ENCODE results near the gene CFAP58.

DNA sequence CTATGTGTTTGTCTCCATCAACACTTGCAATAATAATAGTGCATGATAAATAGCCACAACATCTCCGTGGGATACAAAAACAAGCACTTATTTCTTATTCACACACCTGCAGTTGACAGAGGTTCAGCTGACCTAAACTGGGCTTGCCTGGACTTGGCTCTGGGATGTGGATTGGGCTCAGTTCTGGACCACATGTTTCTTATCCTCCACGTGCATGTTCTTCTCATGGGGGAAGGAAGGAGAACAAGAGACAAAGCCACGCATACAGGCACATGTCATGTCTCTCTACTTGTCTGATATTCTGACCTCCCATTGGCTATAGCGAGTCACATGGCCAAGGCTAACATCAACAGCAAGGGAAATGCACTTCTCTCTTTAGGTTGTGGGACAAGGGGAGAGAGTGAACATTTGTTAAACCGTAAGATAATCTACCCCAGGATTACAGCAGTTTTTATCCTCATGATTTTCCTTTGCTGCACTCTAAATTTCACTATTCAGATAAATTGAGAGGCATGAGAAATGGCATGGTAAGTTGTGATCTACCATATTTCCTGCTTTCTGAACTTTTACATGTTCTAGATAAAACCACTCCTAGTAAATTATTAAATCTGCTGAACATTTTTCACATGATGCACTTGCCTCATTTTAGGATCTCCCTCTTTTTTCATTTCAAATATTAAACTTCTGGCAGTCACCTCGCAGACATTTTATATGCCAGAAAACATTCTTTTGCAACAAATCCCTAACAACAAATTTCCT is 33.7 kb downstream of the CFAP58 start:
- TF ChIP-seq, protein P1, sequence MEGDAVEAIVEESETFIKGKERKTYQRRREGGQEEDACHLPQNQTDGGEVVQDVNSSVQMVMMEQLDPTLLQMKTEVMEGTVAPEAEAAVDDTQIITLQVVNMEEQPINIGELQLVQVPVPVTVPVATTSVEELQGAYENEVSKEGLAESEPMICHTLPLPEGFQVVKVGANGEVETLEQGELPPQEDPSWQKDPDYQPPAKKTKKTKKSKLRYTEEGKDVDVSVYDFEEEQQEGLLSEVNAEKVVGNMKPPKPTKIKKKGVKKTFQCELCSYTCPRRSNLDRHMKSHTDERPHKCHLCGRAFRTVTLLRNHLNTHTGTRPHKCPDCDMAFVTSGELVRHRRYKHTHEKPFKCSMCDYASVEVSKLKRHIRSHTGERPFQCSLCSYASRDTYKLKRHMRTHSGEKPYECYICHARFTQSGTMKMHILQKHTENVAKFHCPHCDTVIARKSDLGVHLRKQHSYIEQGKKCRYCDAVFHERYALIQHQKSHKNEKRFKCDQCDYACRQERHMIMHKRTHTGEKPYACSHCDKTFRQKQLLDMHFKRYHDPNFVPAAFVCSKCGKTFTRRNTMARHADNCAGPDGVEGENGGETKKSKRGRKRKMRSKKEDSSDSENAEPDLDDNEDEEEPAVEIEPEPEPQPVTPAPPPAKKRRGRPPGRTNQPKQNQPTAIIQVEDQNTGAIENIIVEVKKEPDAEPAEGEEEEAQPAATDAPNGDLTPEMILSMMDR (IDR thresholded peaks at IDR 0.05) = no peak
- no peak for TF ChIP-seq POLR2AphosphoS5 (IDR thresholded peaks at IDR 0.05)

All from prostate gland (tissue), 2 donors.